IMR-90 (cell line): ENCODE measurements around the gene ITGA6. TPM values are rescaled to one million over a fixed set of nuclear protein-coding genes. Genes with fewer than 3 reads are reported as not detected.

Source experiments
- ATAC-seq: fragments of 200-7000 bp; cut with Tn5 transposase; 2 replicates; pipeline ENCODE4 v1.9.1; 2020; ENCODE audit warnings: low read depth, mild to moderate bottlenecking, moderate library complexity
- BruUV-seq: library from RNA; stranded (reverse); fragments of 400-500 nt; replicated peaks from 2 replicates; lab custom pipeline; 2021; lab: Mats Ljungman, UMichigan
- CTCF ChIA-PET: fragments of 300-600 bp; formaldehyde crosslinking; extraction: SDS; loops from one replicate; lab custom pipeline; 2021; ENCODE audit warnings: antibody characterized with exemption; lab: Yijun Ruan, JAX
- POLR2A ChIA-PET: fragments of 300-600 bp; sonication (Branson Sonifier 250); formaldehyde crosslinking; loops from one replicate; lab custom pipeline; 2022; ENCODE audit warnings: antibody characterized with exemption; ENCODE audit not compliant: unreplicated experiment; lab: Charles Lee
- DNase-seq: peaks from one replicate; pipeline ENCODE4 v3.0.0; 2013
- H2AFZ ChIP-seq: replicated peaks from 2 replicates; pipeline ENCODE3; 2013; ENCODE audit warnings: low read length, mild to moderate bottlenecking; ENCODE audit not compliant: poor library complexity
- H2AK5ac ChIP-seq: 2 replicates; pipeline ENCODE4 v1.6.1; 2013; ENCODE audit warnings: low read depth, low read length, inconsistent platforms
- H2AK9ac ChIP-seq: replicated peaks from 2 replicates; pipeline ENCODE3; 2013; ENCODE audit warnings: mild to moderate bottlenecking, low read depth, low read length, moderate library complexity; ENCODE audit not compliant: poor library complexity
- H2BK120ac ChIP-seq: 2 replicates; pipeline ENCODE4 v1.6.1; 2013; ENCODE audit warnings: low read depth, low read length, inconsistent platforms
- H2BK15ac ChIP-seq: 3 replicates; pipeline ENCODE4 v1.6.1; 2013; ENCODE audit warnings: low read depth, low read length, inconsistent platforms
- H2BK20ac ChIP-seq: 2 replicates; pipeline ENCODE4 v1.6.1; 2013; ENCODE audit warnings: low read depth, mild to moderate bottlenecking, inconsistent platforms, low read length, moderate library complexity
- H2BK5ac ChIP-seq: 2 replicates; pipeline ENCODE4 v1.6.1; 2013; ENCODE audit warnings: mild to moderate bottlenecking, low read depth, low read length, inconsistent platforms; ENCODE audit not compliant: poor library complexity, severe bottlenecking
- H3K14ac ChIP-seq: replicated peaks from 2 replicates; pipeline ENCODE4 v1.6.1; 2013; ENCODE audit warnings: low read depth, low read length, inconsistent platforms
- H3K18ac ChIP-seq: 2 replicates; pipeline ENCODE4 v1.6.1; 2013; ENCODE audit warnings: low read depth, low read length, control low read depth
- H3K23ac ChIP-seq: 2 replicates; pipeline ENCODE4 v1.6.1; 2013; ENCODE audit warnings: low read depth, low read length, inconsistent platforms
- H3K27ac ChIP-seq: 2 replicates; pipeline ENCODE4 v1.5.1; 2013; ENCODE audit warnings: mild to moderate bottlenecking, control low read depth, low read length; ENCODE audit not compliant: insufficient read depth
- H3K27me3 ChIP-seq: 2 replicates; pipeline ENCODE4 v1.6.1; 2013; ENCODE audit warnings: low read length; ENCODE audit not compliant: control insufficient read depth, insufficient read depth
- H3K36me3 ChIP-seq: 2 replicates; pipeline ENCODE4 v1.6.1; 2013; ENCODE audit warnings: low read length, mixed read lengths; ENCODE audit not compliant: control insufficient read depth, insufficient read depth
- H3K4ac ChIP-seq: 2 replicates; pipeline ENCODE4 v1.6.1; 2013; ENCODE audit warnings: low read depth, low read length, inconsistent platforms
- H3K4me1 ChIP-seq: 2 replicates; pipeline ENCODE4 v1.6.1; 2013; ENCODE audit warnings: low read length, mixed read lengths; ENCODE audit not compliant: control insufficient read depth, insufficient read depth
- H3K4me2 ChIP-seq: 2 replicates; pipeline ENCODE4 v1.6.1; 2013; ENCODE audit warnings: low read depth, mild to moderate bottlenecking, control low read depth, low read length, moderate library complexity
- H3K4me3 ChIP-seq: 2 replicates; pipeline ENCODE4 v1.5.1; 2013; ENCODE audit warnings: low read depth, mild to moderate bottlenecking, control low read depth, low read length, moderate library complexity; ENCODE audit not compliant: insufficient read depth
- H3K56ac ChIP-seq: 2 replicates; pipeline ENCODE4 v1.6.1; 2013; ENCODE audit warnings: low read length, inconsistent platforms; ENCODE audit not compliant: insufficient read depth; ENCODE audit errors: extremely low read depth
- H3K79me1 ChIP-seq, 2 experiments: 2 replicates each; pipeline ENCODE4 v1.6.1; 2013; ENCODE audit warnings: low read length in 2 of 2, inconsistent platforms in 1 of 2, low read depth in 1 of 2
- H3K9ac ChIP-seq: 2 replicates; pipeline ENCODE4 v1.6.1; 2013; ENCODE audit warnings: low read depth, low read length, control low read depth
- H3K9me1 ChIP-seq: 2 replicates; pipeline ENCODE4 v1.6.1; 2013; ENCODE audit warnings: low read length, inconsistent platforms; ENCODE audit not compliant: insufficient read depth
- H3K9me3 ChIP-seq: 2 replicates; pipeline ENCODE4 v1.6.1; 2013; ENCODE audit warnings: low read length; ENCODE audit not compliant: control insufficient read depth, insufficient read depth
- H4K20me1 ChIP-seq: 2 replicates; pipeline ENCODE4 v1.6.1; 2013; ENCODE audit warnings: low read length, inconsistent platforms; ENCODE audit not compliant: insufficient read depth
- H4K5ac ChIP-seq: 2 replicates; pipeline ENCODE4 v1.6.1; 2013; ENCODE audit warnings: mild to moderate bottlenecking, low read depth, low read length, control low read depth
- H4K8ac ChIP-seq, 2 experiments: 2 replicates each; pipeline ENCODE4 v1.6.1; 2013; ENCODE audit warnings: low read depth in 2 of 2, low read length in 2 of 2, control low read depth in 1 of 2, inconsistent platforms in 1 of 2
- H4K91ac ChIP-seq: 2 replicates; pipeline ENCODE4 v1.6.1; 2013; ENCODE audit warnings: low read depth, low read length, inconsistent platforms; ENCODE audit not compliant: insufficient read depth
- BHLHE40 ChIP-seq: fragments of 150-350 bp; IDR thresholded peaks from 2 replicates; pipeline ENCODE4 v1.6.1; 2016; ENCODE audit warnings: mild to moderate bottlenecking, low read depth, low read length
- CEBPB ChIP-seq: IDR thresholded peaks from 2 replicates; pipeline ENCODE4 v1.6.1; 2012; ENCODE audit warnings: low read depth, low read length, improper control_type of control experiment
- CHD1 ChIP-seq: IDR thresholded peaks from 2 replicates; pipeline ENCODE4 v1.6.1; 2012; ENCODE audit warnings: low read depth, low read length, improper control_type of control experiment
- CTCF ChIP-seq: conservative IDR thresholded peaks from 2 replicates; pipeline ENCODE4 v1.5.1; 2012; ENCODE audit warnings: mild to moderate bottlenecking, low read depth, low read length, improper control_type of control experiment
- FOS ChIP-seq: fragments of 150-350 bp; IDR thresholded peaks from 2 replicates; pipeline ENCODE4 v1.6.1; 2016; ENCODE audit warnings: low read depth, low read length
- MAFK ChIP-seq: IDR thresholded peaks from 2 replicates; pipeline ENCODE4 v1.6.1; 2012; ENCODE audit warnings: low read depth, low read length, improper control_type of control experiment
- MAZ ChIP-seq: IDR thresholded peaks from 2 replicates; pipeline ENCODE4 v1.6.1; 2012; ENCODE audit warnings: low read depth, mild to moderate bottlenecking, low read length, improper control_type of control experiment, moderate library complexity, borderline replicate concordance
- MXI1 ChIP-seq: IDR thresholded peaks from 2 replicates; pipeline ENCODE4 v1.6.1; 2012; ENCODE audit warnings: low read depth, mild to moderate bottlenecking, low read length, moderate library complexity, borderline replicate concordance
- NFE2L2 ChIP-seq: fragments of 150-350 bp; IDR thresholded peaks from 2 replicates; pipeline ENCODE4 v1.6.1; 2016; ENCODE audit warnings: low read depth, mild to moderate bottlenecking, low read length
- RAD21 ChIP-seq: IDR thresholded peaks from 2 replicates; pipeline ENCODE4 v1.6.1; 2012; ENCODE audit warnings: low read length, improper control_type of control experiment
- RCOR1 ChIP-seq: IDR thresholded peaks from 2 replicates; pipeline ENCODE4 v1.6.1; 2012; ENCODE audit warnings: mild to moderate bottlenecking, low read length, improper control_type of control experiment; ENCODE audit not compliant: insufficient replicate concordance
- RFX5 ChIP-seq: IDR thresholded peaks from 2 replicates; pipeline ENCODE4 v1.8.0; 2012; ENCODE audit warnings: low read depth, mild to moderate bottlenecking, low read length, moderate library complexity
- SMC3 ChIP-seq: fragments of 150-350 bp; IDR thresholded peaks from 2 replicates; pipeline ENCODE4 v1.6.1; 2016; ENCODE audit warnings: low read depth, mild to moderate bottlenecking, antibody characterized with exemption, low read length, moderate library complexity
- USF2 ChIP-seq: fragments of 150-350 bp; IDR thresholded peaks from 2 replicates; pipeline ENCODE4 v1.6.1; 2017; ENCODE audit warnings: mild to moderate bottlenecking, antibody characterized with exemption, low read length, low read depth
- WGBS, 2 experiments: methylation state at CpG; one replicate each; pipeline versions ENCODE4 v1.1.5 to v1.1.7; 2013; ENCODE audit warnings: missing lambda C conversion rate in 2 of 2; ENCODE audit not compliant: insufficient read length in 1 of 2; ENCODE audit errors: extremely low coverage in 2 of 2; 5-methylcytosine and 5-hydroxymethylcytosine counted together
- dilution Hi-C: fragments of 300-500 bp; cut with HindIII; formaldehyde crosslinking; loops from one replicate; pipeline ENCODE4 v1.14.3; 2018; ENCODE audit warnings: low sequenced_read_pairs; ENCODE audit not compliant: unreplicated experiment
- in situ Hi-C: fragments of 300-500 bp; cut with MboI; formaldehyde crosslinking; loops from 3 replicates; pipeline ENCODE4 v1.14.3; 2019; ENCODE audit warnings: low sequenced_read_pairs, inconsistent platforms, mixed read lengths
- intact Hi-C: fragments of 100-400 bp; cut with micrococcal nuclease; formaldehyde crosslinking; loops from 2 replicates; pipeline ENCODE4 v1.10.0; 2022
- polyA plus RNA-seq, 3 experiments: library from polyadenylated mRNA; depleted of rRNA; stranded (reverse); fragments of >200 nt; gene quantifications; 2 replicates each; pipeline ENCODE4 v1.2.3, GENCODE V29; 2012; ENCODE audit warnings: low replicate concordance in 1 of 3
- total RNA-seq: library from RNA; depleted of rRNA; stranded (reverse); fragments of >200 nt; gene quantifications from 2 replicates; pipeline ENCODE4 v1.2.3, GENCODE V29; 2012

Gene ITGA6
- total and polyA plus RNA-seq, 2 of the 4 experiments (the other 2 are of a cell fraction), result 12.5 to 43.9 TPM

DNA sequence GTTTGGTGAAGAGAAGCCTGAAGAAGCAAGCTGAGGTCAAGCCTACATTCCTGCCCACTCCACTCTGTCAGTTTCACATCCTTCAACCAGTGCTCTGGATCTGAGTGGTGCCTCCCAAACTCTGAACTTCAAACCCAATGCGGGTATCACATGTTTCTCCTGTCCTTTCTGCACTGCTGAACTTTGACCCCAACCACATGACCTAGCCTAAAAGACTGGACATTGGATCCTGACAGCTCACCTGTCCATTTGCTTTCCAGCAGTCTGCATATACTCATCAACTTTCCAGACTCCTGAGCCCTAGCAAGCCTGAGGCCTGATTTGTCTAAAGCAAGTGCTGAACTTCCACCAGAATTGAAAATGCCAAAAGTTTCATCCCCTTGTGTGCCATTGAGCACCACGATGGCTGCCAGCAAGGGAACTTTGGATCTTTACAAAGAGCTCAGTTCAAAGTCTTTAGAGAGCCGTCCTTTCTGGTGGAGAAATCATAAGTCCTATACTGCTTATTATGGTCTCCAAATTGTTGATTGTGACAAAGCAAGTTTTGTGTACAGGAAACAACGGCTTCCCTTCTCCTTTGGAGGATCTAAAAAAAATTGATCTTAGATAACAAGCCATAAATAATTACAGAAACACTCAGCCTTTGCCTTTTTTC is 37.6 kb upstream of the ITGA6 start:
- Histone ChIP-seq H2AK9ac (no peak overlapping the region), H4K91ac (no peak overlapping the region), H3K4me2 (no peak overlapping the region), H3K9me3 (no peaks in the 10 kb centered on the region), H3K18ac (no peak overlapping the region), H2AK5ac (no peak overlapping the region), H3K9ac (no peak overlapping the region), H3K56ac (no peak overlapping the region), H3K4ac (no peak overlapping the region), H3K14ac (no peak overlapping the region), H4K20me1 (no peaks in the 10 kb centered on the region), H3K23ac (no peak overlapping the region), H4K5ac (no peak overlapping the region), H4K8ac (no peak overlapping the region), H2AFZ (no peak overlapping the region), H3K36me3 (no peaks in the 10 kb centered on the region), H3K4me3 (no peak overlapping the region), H3K79me1 (no peaks in the 10 kb centered on the region), H3K27me3 (0 out of 2 replicates have a peak, but pooled peaks cover 1% of the 10 kb centered on the region), H2BK120ac (no peak overlapping the region), H2BK5ac (no peak overlapping the region), H2BK15ac (no peak overlapping the region), H3K4me1 (no peaks in the 10 kb centered on the region), H2BK20ac (no peak overlapping the region), H3K9me1 (no peaks in the 10 kb centered on the region), H3K27ac (no peak overlapping the region)
- in situ Hi-C loops, result no loop called here
- no TSS peak for BruUV-seq
- dilution Hi-C loops, result no loop called here
- intact Hi-C loops, result no loop called here
- ATAC-seq (no peak), DNase-seq (no peak)
- POLR2A ChIA-PET, result no interaction called here
- TF ChIP-seq MAZ, result no peak
- TF ChIP-seq NFE2L2, result no peak
- no peak for TF ChIP-seq BHLHE40
- TF ChIP-seq RAD21, result no peak
- no peak for TF ChIP-seq FOS
- TF ChIP-seq SMC3, result no peak
- no peak for TF ChIP-seq CHD1
- no peak for TF ChIP-seq RCOR1
- TF ChIP-seq MXI1, result no peak
- no peak for TF ChIP-seq CTCF
- TF ChIP-seq CEBPB, result no peak
- no peak for TF ChIP-seq RFX5
- no peak for TF ChIP-seq MAFK
- no peak for TF ChIP-seq USF2
- CTCF ChIA-PET, result no interaction called here
- 40% methylated on average over 2 of the region's 4 CpGs; no CpG with 5 or more reads in 1 of the 2 experiments for WGBS, 2 experiments
